Astrocyte (in vitro differentiated cells and primary cell): ENCODE results near the gene FHIT. TPM values are rescaled to one million over a fixed set of nuclear protein-coding genes. Genes with fewer than 3 reads are reported as not detected.

Experiments used
- DNase-seq: peaks from one replicate; pipeline ENCODE4 v3.0.0-alpha.2; 2010; ENCODE audit warnings: low read depth
- FAIRE-seq: peaks from 2 replicates; lab custom pipeline; 2011; peaks lifted over from hg19 to GRCh38; lab: Jason Lieb, UNC
- H2AFZ ChIP-seq: 2 replicates; pipeline ENCODE4 v1.6.0; 2012; ENCODE audit warnings: low read depth, low read length, inconsistent platforms
- H3K27ac ChIP-seq: 2 replicates; pipeline ENCODE4 v1.5.1; 2011; ENCODE audit warnings: low read depth, low read length, inconsistent platforms
- H3K27me3 ChIP-seq: 2 replicates; pipeline ENCODE4 v1.6.0; 2011; ENCODE audit warnings: low read length, inconsistent platforms; ENCODE audit not compliant: insufficient read depth
- H3K36me3 ChIP-seq: 2 replicates; pipeline ENCODE4 v1.5.1; 2011; ENCODE audit warnings: low read length, inconsistent platforms; ENCODE audit not compliant: insufficient read depth
- H3K4me1 ChIP-seq: 2 replicates; pipeline ENCODE4 v1.5.1; 2011; ENCODE audit warnings: low read length, inconsistent platforms; ENCODE audit not compliant: insufficient read depth
- H3K4me2 ChIP-seq: 2 replicates; pipeline ENCODE4 v1.6.0; 2012; ENCODE audit warnings: low read length, inconsistent platforms
- H3K4me3 ChIP-seq: 2 replicates; pipeline ENCODE4 v1.5.1; 2011; ENCODE audit warnings: low read depth, mild to moderate bottlenecking, low read length, inconsistent platforms; ENCODE audit not compliant: insufficient read depth
- H3K79me2 ChIP-seq: 2 replicates; pipeline ENCODE4 v1.6.0; 2012; ENCODE audit warnings: mild to moderate bottlenecking, low read length, inconsistent platforms; ENCODE audit not compliant: insufficient read depth
- H3K9ac ChIP-seq: 2 replicates; pipeline ENCODE4 v1.6.0; 2012; ENCODE audit warnings: mild to moderate bottlenecking, low read length, inconsistent platforms
- H3K9me3 ChIP-seq: 2 replicates; pipeline ENCODE4 v1.5.1; 2012; ENCODE audit warnings: low read depth, mild to moderate bottlenecking, low read length, inconsistent platforms; ENCODE audit not compliant: insufficient read depth
- H4K20me1 ChIP-seq: 2 replicates; pipeline ENCODE4 v1.6.0; 2012; ENCODE audit warnings: low read length, inconsistent platforms; ENCODE audit not compliant: insufficient read depth
- H3K27ac Mint-ChIP-seq: one replicate; pipeline ENCODE4 v1.8.0; 2021; ENCODE audit warnings: mild to moderate bottlenecking, mixed read lengths; ENCODE audit not compliant: unreplicated experiment
- H3K27me3 Mint-ChIP-seq: one replicate; pipeline ENCODE4 v1.8.0; 2021; ENCODE audit warnings: low read depth, mixed read lengths; ENCODE audit not compliant: unreplicated experiment
- H3K36me3 Mint-ChIP-seq: one replicate; pipeline ENCODE4 v1.8.0; 2021; ENCODE audit warnings: low read depth, mixed read lengths; ENCODE audit not compliant: unreplicated experiment
- H3K4me1 Mint-ChIP-seq: one replicate; pipeline ENCODE4 v1.8.0; 2021; ENCODE audit warnings: low read depth, mixed read lengths; ENCODE audit not compliant: unreplicated experiment
- H3K4me3 Mint-ChIP-seq: one replicate; pipeline ENCODE4 v1.8.0; 2021; ENCODE audit warnings: mild to moderate bottlenecking, moderate library complexity, mixed read lengths; ENCODE audit not compliant: unreplicated experiment
- H3K9me3 Mint-ChIP-seq: one replicate; pipeline ENCODE4 v1.8.0; 2021; ENCODE audit warnings: mild to moderate bottlenecking, mixed read lengths; ENCODE audit not compliant: unreplicated experiment
- EZH2 ChIP-seq: IDR thresholded peaks from 2 replicates; pipeline ENCODE4 v1.6.1; 2012; ENCODE audit warnings: mild to moderate bottlenecking, low read length, inconsistent platforms; ENCODE audit not compliant: insufficient read depth
- total RNA-seq: library from RNA; stranded (reverse); gene quantifications from 2 replicates; pipeline ENCODE4 v1.2.1, GENCODE V29; 2021
- TF ChIP-seq, protein P1 (sequence below): IDR thresholded peaks from 2 replicates; pipeline ENCODE4 v1.5.1; 2011; ENCODE audit warnings: low read depth, mild to moderate bottlenecking, inconsistent platforms, low read length, moderate library complexity; ENCODE audit not compliant: insufficient read depth

The FHIT gene
- total RNA-seq, 1 donor from 2014 or later: 6.7 TPM

DNA sequence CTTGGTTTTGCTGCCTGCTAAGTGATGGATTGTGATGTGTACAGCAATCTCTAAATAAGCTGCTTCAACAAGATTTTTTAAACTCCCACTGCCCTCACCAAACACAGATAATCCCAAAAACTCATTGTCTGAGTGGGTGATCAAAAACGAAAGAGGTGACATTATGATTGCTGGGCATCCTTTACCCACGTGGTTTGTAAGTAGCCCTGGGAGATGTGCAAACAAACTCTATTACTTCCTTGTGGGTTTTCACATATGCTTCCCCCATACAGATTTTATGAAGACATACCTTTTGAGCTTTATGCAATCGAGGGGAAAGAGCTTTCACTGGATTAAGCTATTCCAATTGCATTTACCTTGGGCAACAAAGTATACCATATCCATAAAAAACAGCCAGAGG lies 1000.4 kb downstream of the FHIT start:
- no peak for DNase-seq
- FAIRE-seq: no peak
- no peaks in the 10 kb centered on the region for H3K9me3 ChIP-seq
- H3K79me2 ChIP-seq: no peaks in the 10 kb centered on the region
- H4K20me1 ChIP-seq: no peaks in the 10 kb centered on the region
- H3K36me3 ChIP-seq: no peaks in the 10 kb centered on the region
- H3K9ac ChIP-seq: no peak overlapping the region
- H3K4me3 ChIP-seq: no peak overlapping the region
- H3K36me3 Mint-ChIP-seq: no peaks in the 10 kb centered on the region
- no peak overlapping the region for H3K4me2 ChIP-seq
- H3K27ac Mint-ChIP-seq: no peak overlapping the region
- no peaks in the 10 kb centered on the region for H3K27me3 ChIP-seq
- H3K27me3 Mint-ChIP-seq: no peaks in the 10 kb centered on the region
- H3K4me1 Mint-ChIP-seq: peaks cover 6% of the 10 kb centered on the region
- no peak overlapping the region for H3K4me3 Mint-ChIP-seq
- no peak overlapping the region for H2AFZ ChIP-seq
- no peak overlapping the region for H3K27ac ChIP-seq
- TF ChIP-seq, protein P1, sequence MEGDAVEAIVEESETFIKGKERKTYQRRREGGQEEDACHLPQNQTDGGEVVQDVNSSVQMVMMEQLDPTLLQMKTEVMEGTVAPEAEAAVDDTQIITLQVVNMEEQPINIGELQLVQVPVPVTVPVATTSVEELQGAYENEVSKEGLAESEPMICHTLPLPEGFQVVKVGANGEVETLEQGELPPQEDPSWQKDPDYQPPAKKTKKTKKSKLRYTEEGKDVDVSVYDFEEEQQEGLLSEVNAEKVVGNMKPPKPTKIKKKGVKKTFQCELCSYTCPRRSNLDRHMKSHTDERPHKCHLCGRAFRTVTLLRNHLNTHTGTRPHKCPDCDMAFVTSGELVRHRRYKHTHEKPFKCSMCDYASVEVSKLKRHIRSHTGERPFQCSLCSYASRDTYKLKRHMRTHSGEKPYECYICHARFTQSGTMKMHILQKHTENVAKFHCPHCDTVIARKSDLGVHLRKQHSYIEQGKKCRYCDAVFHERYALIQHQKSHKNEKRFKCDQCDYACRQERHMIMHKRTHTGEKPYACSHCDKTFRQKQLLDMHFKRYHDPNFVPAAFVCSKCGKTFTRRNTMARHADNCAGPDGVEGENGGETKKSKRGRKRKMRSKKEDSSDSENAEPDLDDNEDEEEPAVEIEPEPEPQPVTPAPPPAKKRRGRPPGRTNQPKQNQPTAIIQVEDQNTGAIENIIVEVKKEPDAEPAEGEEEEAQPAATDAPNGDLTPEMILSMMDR: no peak
- TF ChIP-seq EZH2: no peak
- H3K4me1 ChIP-seq: no peaks in the 10 kb centered on the region
- no peaks in the 10 kb centered on the region for H3K9me3 Mint-ChIP-seq

DNA sequence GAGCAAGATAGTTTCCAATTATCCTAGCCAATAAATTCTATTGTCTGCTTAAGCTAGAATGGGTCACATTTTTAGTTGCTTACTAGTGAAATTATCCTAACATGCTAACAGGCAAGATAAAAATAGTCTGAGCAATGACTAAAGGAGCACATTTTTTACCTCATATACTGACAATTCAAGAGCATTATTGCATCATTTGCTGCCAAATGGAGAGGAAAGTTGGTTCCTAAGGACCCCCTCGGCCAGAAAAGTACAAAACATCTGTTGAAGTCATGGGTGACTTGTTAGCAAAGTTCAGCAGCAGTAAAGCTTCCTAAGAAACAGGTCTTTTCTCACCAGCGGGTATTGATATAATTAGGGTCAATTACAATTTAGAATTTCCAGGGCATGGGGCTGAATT lies 1001.0 kb downstream of the FHIT start:
- Histone ChIP-seq H3K79me2 (no peaks in the 10 kb centered on the region), H3K9ac (no peak overlapping the region), H3K4me1 (no peaks in the 10 kb centered on the region), H2AFZ (no peak overlapping the region), H3K36me3 (no peaks in the 10 kb centered on the region), H3K4me3 (no peak overlapping the region), H3K27me3 (no peaks in the 10 kb centered on the region), H3K27ac (no peak overlapping the region), H3K9me3 (no peaks in the 10 kb centered on the region), H4K20me1 (no peaks in the 10 kb centered on the region), H3K4me2 (no peak overlapping the region)
- H3K4me1 Mint-ChIP-seq: peaks cover 6% of the 10 kb centered on the region
- H3K27me3 Mint-ChIP-seq: no peaks in the 10 kb centered on the region
- no peak for FAIRE-seq
- H3K27ac Mint-ChIP-seq: peak overlapping the region; percentile 34
- no peaks in the 10 kb centered on the region for H3K36me3 Mint-ChIP-seq
- peak; percentile 11 for DNase-seq
- no peaks in the 10 kb centered on the region for H3K9me3 Mint-ChIP-seq
- H3K4me3 Mint-ChIP-seq: no peak overlapping the region
- TF ChIP-seq EZH2: no peak
- TF ChIP-seq, protein P1: no peak

DNA sequence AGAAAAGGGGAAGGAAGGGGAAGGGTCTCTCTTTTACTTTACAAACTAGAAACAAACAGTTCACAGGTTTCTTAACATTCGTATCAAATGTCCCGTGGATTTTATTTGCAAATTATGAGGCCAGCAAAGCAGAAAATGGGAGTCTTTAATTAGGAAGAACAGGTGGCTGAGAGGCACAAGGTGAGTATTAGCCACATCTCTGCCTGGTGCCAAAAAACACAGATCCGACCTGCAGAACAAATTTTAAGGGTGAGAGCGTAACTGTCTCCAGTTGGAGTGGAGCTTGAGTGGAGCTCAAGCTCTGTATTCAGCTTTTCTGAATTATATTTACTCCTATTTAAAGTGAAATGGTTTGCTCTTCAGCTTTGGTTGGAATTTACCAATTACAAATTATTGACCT lies 1004.9 kb downstream of the FHIT start:
- Mint-ChIP-seq H3K9me3 (no peaks in the 10 kb centered on the region), H3K4me3 (no peak overlapping the region), H3K36me3 (no peaks in the 10 kb centered on the region), H3K27me3 (no peaks in the 10 kb centered on the region), H3K27ac (no peak overlapping the region), H3K4me1 (peaks cover 6% of the 10 kb centered on the region)
- H3K79me2 ChIP-seq: no peaks in the 10 kb centered on the region
- FAIRE-seq: no peak
- H3K9ac ChIP-seq: no peak overlapping the region
- H3K27ac ChIP-seq: no peak overlapping the region
- no peak overlapping the region for H3K4me2 ChIP-seq
- H4K20me1 ChIP-seq: no peaks in the 10 kb centered on the region
- no peak for DNase-seq
- H3K9me3 ChIP-seq: no peaks in the 10 kb centered on the region
- TF ChIP-seq EZH2: no peak
- TF ChIP-seq, protein P1: no peak
- H3K27me3 ChIP-seq: no peaks in the 10 kb centered on the region
- no peak overlapping the region for H3K4me3 ChIP-seq
- no peaks in the 10 kb centered on the region for H3K4me1 ChIP-seq
- no peaks in the 10 kb centered on the region for H3K36me3 ChIP-seq
- H2AFZ ChIP-seq: no peak overlapping the region
